Activated T-helper 17 cell treated with anti-CD3 and anti-CD28 coated beads, Interleukin-2, amount 50 U/mL, for 72 hours (primary cell): ENCODE results near the gene IKBKE. TPM values are rescaled to one million over a fixed set of nuclear protein-coding genes. Genes with fewer than 3 reads are reported as not detected.

Source experiments
- ATAC-seq: fragments of 150-1000 bp; cut with Tn5 transposase; replicated peaks from 2 replicates; pipeline ENCODE4 v1.10.0; 2021; ENCODE audit warnings: mild to moderate bottlenecking, moderate library complexity
- H3K27ac Mint-ChIP-seq: one replicate; pipeline ENCODE4 v1.8.0; 2022; ENCODE audit warnings: mixed read lengths
- H3K27me3 Mint-ChIP-seq: one replicate; pipeline ENCODE4 v1.8.0; 2022; ENCODE audit warnings: mixed read lengths
- H3K36me3 Mint-ChIP-seq: one replicate; pipeline ENCODE4 v1.8.0; 2022; ENCODE audit warnings: low read depth, mild to moderate bottlenecking, mixed read lengths
- H3K4me1 Mint-ChIP-seq: one replicate; pipeline ENCODE4 v1.8.0; 2022; ENCODE audit warnings: mixed read lengths
- H3K4me3 Mint-ChIP-seq: one replicate; pipeline ENCODE4 v1.8.0; 2022; ENCODE audit warnings: mild to moderate bottlenecking, mixed read lengths
- H3K9me3 Mint-ChIP-seq: one replicate; pipeline ENCODE4 v1.8.0; 2022; ENCODE audit warnings: mixed read lengths
- total RNA-seq, 2 donors: library from RNA; stranded (reverse); gene quantifications; one replicate each; pipeline ENCODE4 v1.2.3, GENCODE V29; 2022

IKBKE gene
- total RNA-seq, 2 donors from 2014 or later: 21.7 to 26.6 TPM

- H3K27me3 Mint-ChIP-seq: no peaks in the 10 kb centered on the region
- no peak for ATAC-seq
- H3K9me3 Mint-ChIP-seq: no peaks in the 10 kb centered on the region
- H3K27ac Mint-ChIP-seq: no peak overlapping the region
- no peaks in the 10 kb centered on the region for H3K4me1 Mint-ChIP-seq
- H3K36me3 Mint-ChIP-seq: no peaks in the 10 kb centered on the region
- H3K4me3 Mint-ChIP-seq: no peak overlapping the region
These were observed 65.5 kb downstream of the IKBKE start for GRCh38 chr1:206535853-206536188.

DNA sequence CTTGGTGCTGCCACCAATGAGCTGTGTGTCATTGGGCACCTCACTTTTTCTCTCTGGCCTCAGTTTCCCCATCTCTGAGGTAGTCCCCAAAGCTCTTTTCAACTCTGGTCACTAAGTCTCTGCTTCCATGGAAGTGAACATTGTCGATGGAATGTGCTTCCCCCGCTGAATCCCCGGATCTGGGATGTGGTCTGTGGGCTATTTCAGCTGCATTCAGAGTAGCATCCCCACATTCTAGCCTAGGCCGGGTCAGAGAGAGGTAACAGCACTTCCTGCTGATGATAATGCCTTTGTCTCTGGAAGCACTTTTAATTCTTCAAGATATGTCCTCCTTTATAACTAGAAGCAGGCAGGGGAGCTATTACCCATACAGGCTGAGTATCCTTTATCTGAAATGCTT is 66.9 kb downstream of the IKBKE start:
- Mint-ChIP-seq H3K27ac (no peak overlapping the region), H3K9me3 (no peaks in the 10 kb centered on the region), H3K4me1 (no peaks in the 10 kb centered on the region), H3K27me3 (no peaks in the 10 kb centered on the region), H3K36me3 (no peaks in the 10 kb centered on the region), H3K4me3 (no peak overlapping the region)
- no peak for ATAC-seq

DNA sequence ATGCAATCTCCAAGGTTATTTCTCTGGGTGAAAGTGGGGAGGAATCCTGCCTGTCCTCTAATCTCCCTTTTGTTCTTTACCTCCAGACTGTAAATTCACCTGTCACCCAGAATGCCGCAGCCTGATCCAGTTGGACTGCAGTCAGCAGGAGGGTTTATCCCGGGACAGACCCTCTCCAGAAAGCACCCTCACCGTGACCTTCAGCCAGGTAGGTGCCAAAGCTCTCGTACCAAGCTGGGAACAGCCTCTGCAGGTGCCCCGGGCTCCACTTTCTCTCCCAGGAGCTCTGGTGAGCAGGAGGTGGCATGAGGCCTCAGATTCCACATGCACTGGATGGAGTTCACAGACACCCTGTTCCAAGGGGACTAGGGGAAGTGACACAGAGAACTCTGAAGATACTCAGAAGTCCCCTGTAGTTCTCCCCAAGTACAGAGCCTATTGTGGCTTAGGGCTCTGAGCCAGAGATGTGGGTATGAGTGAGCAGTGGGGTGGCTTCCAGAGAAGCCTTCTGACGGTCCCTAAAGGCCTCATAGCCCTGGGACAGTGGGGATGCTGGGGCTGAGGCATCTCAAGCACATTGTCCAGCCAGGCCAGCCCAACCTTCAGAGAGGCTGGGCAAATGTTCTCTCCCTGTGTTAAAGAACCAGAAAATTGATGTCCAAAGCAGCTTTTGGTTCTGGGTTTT is 68.0 kb downstream of the IKBKE start:
- Mint-ChIP-seq H3K4me1 (no peaks in the 10 kb centered on the region), H3K27ac (no peak overlapping the region), H3K4me3 (no peak overlapping the region), H3K9me3 (no peaks in the 10 kb centered on the region), H3K27me3 (no peaks in the 10 kb centered on the region), H3K36me3 (no peaks in the 10 kb centered on the region)
- ATAC-seq: no peak

DNA sequence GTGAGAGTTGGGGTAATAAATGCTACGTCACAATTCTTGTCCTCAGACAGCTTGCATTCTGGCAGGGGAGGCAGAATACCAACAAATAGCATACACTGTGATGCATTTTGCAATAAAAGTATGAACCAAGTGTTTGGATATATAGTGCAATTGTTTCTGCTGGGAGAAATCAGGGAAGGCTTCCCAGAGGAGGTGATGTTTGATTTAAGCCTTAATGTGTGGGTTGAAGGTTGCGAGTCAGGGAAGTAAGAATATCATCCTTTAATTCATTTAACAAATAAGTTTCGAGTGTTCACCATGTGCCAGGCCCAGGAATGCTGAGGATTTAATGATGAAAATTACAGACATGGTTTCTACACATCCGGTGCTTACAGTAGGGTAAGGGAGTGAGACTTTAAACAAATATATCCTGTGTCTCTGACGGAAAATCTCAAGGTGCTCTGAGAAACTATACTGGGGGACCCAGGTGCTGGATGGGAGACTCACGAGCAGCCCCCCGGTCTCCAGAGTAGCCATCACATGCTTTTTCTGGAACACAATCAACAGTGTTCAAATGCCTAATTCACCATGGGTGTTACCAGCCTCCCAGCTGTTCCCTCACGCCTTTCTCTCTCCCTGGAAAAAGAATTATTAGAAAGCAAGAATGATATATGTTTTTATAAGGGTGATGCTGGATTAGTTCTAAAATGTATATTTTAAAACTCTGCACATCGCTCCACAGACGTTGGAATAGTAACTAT is 68.8 kb downstream of the IKBKE start:
- H3K27me3 Mint-ChIP-seq: no peaks in the 10 kb centered on the region
- H3K9me3 Mint-ChIP-seq: no peaks in the 10 kb centered on the region
- no peak overlapping the region for H3K27ac Mint-ChIP-seq
- no peak for ATAC-seq
- no peaks in the 10 kb centered on the region for H3K36me3 Mint-ChIP-seq
- H3K4me3 Mint-ChIP-seq: no peak overlapping the region
- H3K4me1 Mint-ChIP-seq: no peaks in the 10 kb centered on the region

DNA sequence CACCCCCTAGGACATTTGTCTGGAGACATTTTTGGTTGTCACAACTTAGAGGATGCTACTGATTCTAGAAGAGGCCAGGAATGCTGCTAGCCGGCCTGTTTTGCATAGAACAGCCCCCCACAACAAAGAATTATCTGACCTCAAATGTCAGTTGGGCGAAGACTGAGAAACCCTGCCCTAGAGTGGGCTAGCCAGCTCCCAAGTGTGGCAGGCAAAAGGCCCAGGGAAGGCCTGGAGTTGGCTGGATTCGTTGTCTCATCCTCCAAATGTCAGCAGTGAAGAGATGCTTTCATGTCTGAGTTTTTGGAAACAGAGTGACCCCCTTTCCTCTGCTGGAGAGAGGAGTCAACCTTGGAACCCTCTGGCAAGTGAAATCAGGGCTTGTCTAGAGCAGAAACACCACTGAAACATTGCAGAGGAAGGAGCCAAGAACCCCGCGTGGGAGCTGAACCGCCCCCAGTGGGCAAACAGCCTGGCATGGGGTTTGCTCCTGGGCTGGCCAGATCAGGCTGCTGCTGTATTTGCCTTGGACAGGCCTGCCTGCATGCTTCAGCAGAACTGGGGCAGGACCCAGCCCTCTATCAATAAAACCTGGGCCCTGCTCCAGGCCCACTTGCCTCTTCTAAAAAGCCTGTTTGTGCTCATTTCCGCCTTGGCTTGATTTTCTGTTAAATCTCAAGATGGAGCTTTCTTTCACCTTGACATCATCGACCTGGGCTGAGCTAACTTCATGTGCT is 69.9 kb downstream of the IKBKE start:
- Mint-ChIP-seq H3K27me3 (no peaks in the 10 kb centered on the region), H3K27ac (no peak overlapping the region)
- ATAC-seq: no peak

GRCh38 chr1:206541236-206541833 is 71.1 kb downstream of the IKBKE start:
- H3K36me3 Mint-ChIP-seq: no peaks in the 10 kb centered on the region
- ATAC-seq: no peak
- H3K9me3 Mint-ChIP-seq: no peaks in the 10 kb centered on the region
- H3K27ac Mint-ChIP-seq: no peak overlapping the region
- no peak overlapping the region for H3K4me3 Mint-ChIP-seq
- peaks cover 4% of the 10 kb centered on the region for H3K4me1 Mint-ChIP-seq
- H3K27me3 Mint-ChIP-seq: no peaks in the 10 kb centered on the region

More for the DNA sequence above, 69.9 kb downstream of the IKBKE start:
- H3K4me3 Mint-ChIP-seq: no peak overlapping the region
- no peaks in the 10 kb centered on the region for H3K36me3 Mint-ChIP-seq
- no peaks in the 10 kb centered on the region for H3K9me3 Mint-ChIP-seq
- H3K4me1 Mint-ChIP-seq: peaks cover 4% of the 10 kb centered on the region

- H3K27ac Mint-ChIP-seq: peak overlapping the region; percentile 70
- H3K27me3 Mint-ChIP-seq: no peaks in the 10 kb centered on the region
- ATAC-seq: peak; percentile 93
- H3K4me3 Mint-ChIP-seq: peak overlapping the region; percentile 25
- peaks cover 4% of the 10 kb centered on the region for H3K4me1 Mint-ChIP-seq
- H3K9me3 Mint-ChIP-seq: no peaks in the 10 kb centered on the region
- H3K36me3 Mint-ChIP-seq: no peaks in the 10 kb centered on the region
These were observed 74.4 kb downstream of the IKBKE start for GRCh38 chr1:206544562-206545257.

- no peak overlapping the region for H3K27ac Mint-ChIP-seq
- no peaks in the 10 kb centered on the region for H3K27me3 Mint-ChIP-seq
- ATAC-seq: no peak
- H3K4me3 Mint-ChIP-seq: no peak overlapping the region
- no peaks in the 10 kb centered on the region for H3K36me3 Mint-ChIP-seq
- no peaks in the 10 kb centered on the region for H3K9me3 Mint-ChIP-seq
- peaks cover 4% of the 10 kb centered on the region for H3K4me1 Mint-ChIP-seq
These were observed 75.1 kb downstream of the IKBKE start for GRCh38 chr1:206545351-206545750.

Other genes starting within 250 kb of the IKBKE start
- gene RASSF5, start 37.1 kb downstream of the IKBKE start, total RNA-seq: 100 to 1,000 TPM; 162 to 227 TPM
- 10 to 100 TPM; 63.4 to 64.9 TPM for gene EIF2D, start 142.0 kb downstream of the IKBKE start, total RNA-seq
- gene DYRK3, start 165.1 kb downstream of the IKBKE start, total RNA-seq: 10 to 100 TPM in 1 of 2 donors, 1 to 10 TPM in 1; 9.3 to 12.3 TPM
- 10 to 100 TPM; 64.6 to 85.3 TPM for gene MAPKAPK2, start 214.4 kb downstream of the IKBKE start, total RNA-seq